Activated T-helper 2 cell treated with anti-CD3 and anti-CD28 coated beads, Interferon-gamma antibody, Interleukin-2, Interleukin-4, amounts not matched to agents 10 μg/mL and 5 μg/mL and 100 μg/mL, durations not matched to agents 14 hours and 24 hours and 36 hours (primary cell): Measurements from ENCODE around the gene MOB3C. TPM values are rescaled to one million over a fixed set of nuclear protein-coding genes. Genes with fewer than 3 reads are reported as not detected.

Experiments
- DNase-seq: peaks from one replicate; pipeline ENCODE4 v3.0.0; 2021; ENCODE audit warnings: low spot score
- H3K27ac Mint-ChIP-seq: one replicate; pipeline ENCODE4 v1.8.0; 2021; ENCODE audit warnings: mixed read lengths
- H3K27me3 Mint-ChIP-seq: one replicate; pipeline ENCODE4 v1.8.0; 2021; ENCODE audit warnings: low read depth, mixed read lengths
- H3K36me3 Mint-ChIP-seq: one replicate; pipeline ENCODE4 v1.8.0; 2021; ENCODE audit warnings: low read depth, mixed read lengths
- H3K4me1 Mint-ChIP-seq: one replicate; pipeline ENCODE4 v1.8.0; 2021; ENCODE audit warnings: low read depth, mixed read lengths
- H3K4me3 Mint-ChIP-seq: one replicate; pipeline ENCODE4 v1.8.0; 2021; ENCODE audit warnings: low read depth, mild to moderate bottlenecking, moderate library complexity, mixed read lengths
- H3K9me3 Mint-ChIP-seq: one replicate; pipeline ENCODE4 v1.8.0; 2021; ENCODE audit warnings: mixed read lengths
- intact Hi-C: fragments of 100-400 bp; cut with micrococcal nuclease; formaldehyde crosslinking; loops from one replicate; pipeline ENCODE4 v1.15.1; 2023
- total RNA-seq: library from RNA; stranded (reverse); gene quantifications from 2 replicates; pipeline ENCODE4 v1.2.3, GENCODE V29; 2022

The MOB3C gene
- total RNA-seq, 1 donor from 2014 or later, result 17.5 TPM

DNA sequence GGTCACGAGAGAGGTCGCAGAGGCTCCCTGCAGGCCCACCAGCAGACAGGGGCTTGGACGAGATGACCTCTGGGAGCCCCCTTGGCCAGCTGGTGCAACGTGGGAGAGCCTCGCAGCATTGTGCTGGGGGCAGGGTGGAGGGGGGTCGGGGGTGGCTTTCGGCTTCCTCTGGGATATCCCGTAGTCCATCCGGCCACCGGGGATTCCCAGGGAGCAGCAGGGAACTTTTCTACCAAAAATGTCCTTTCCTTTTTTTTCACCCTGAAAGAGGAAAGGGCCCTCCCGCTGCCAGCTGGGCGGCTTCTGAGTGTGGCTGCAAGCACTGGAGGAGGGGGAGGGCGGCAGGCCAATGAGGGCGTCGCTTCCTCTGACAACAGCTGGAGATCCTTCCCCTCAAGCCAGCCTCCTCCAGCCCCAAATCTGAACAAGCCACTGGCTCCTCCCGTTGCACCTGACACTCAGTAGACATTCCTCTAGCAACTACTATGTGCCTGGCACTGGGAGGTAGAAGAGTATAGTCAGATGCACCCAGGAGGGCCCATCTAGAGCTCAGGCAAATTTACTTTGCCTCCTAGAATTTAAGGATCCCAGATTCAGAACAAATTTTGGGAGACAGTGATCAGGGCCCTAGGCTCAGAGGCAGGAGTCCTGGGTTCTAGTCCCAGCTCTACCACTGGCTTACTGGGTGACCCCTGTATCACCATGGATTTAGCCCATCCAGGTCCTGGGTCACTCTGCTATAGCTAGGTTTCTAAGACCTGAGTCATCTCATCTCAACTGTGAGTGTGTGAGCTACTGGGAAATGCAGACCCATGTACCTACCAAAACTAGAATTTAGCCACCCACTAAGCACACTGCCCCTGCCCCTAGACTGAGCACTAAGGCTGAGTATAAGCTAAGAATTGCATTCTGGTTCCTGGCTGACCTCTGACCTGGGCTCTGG, 2.7 kb downstream of the MOB3C start:
- Mint-ChIP-seq H3K27ac (no peak overlapping the region), H3K27me3 (no peaks in the 10 kb centered on the region), H3K36me3 (peaks cover 37% of the 10 kb centered on the region), H3K9me3 (no peaks in the 10 kb centered on the region), H3K4me1 (peaks cover 62% of the 10 kb centered on the region), H3K4me3 (peak overlapping the region; percentile 87)
- intact Hi-C loops, result no loop called here
- DNase-seq, result peak; percentile 30

GRCh38 chr1:46612937-46613660, 3.5 kb downstream of the MOB3C start:
- H3K4me3 Mint-ChIP-seq, result no peak overlapping the region

DNA sequence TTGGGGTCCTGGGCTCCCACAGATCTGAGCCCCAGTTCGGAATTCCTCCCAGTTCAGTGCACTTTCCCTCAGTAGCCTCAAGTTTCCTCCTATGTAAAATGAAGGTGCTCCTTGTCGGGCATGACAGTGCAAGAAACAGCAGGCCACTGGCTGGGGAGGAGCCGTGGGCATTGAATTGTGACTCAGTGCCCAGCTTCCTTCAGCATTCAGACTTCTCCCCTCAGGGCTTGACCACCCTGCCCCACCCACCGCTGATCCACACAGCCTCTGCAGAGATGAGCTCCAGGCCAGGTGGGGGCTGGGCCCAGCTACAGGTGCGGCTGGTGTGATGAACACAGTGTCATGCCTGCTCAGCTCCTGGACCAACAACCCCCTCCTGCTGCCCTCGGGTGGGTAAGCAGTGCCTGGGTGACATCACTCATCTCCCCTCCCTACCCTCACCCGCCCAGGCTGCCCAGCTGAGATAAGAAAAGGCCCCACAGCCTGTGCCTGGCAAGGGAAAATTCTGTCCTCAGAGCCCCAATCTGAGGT, 4.9 kb downstream of the MOB3C start:
- no peak for DNase-seq
- Mint-ChIP-seq H3K27ac (no peak overlapping the region), H3K9me3 (no peaks in the 10 kb centered on the region), H3K27me3 (no peaks in the 10 kb centered on the region), H3K4me1 (peaks cover 40% of the 10 kb centered on the region), H3K36me3 (peaks cover 52% of the 10 kb centered on the region), H3K4me3 (no peak overlapping the region)
- intact Hi-C loops, result no loop called here

More at GRCh38 chr1:46612937-46613660, 3.5 kb downstream of the MOB3C start:
- peaks cover 53% of the 10 kb centered on the region for H3K4me1 Mint-ChIP-seq
- H3K9me3 Mint-ChIP-seq, result no peaks in the 10 kb centered on the region
- H3K36me3 Mint-ChIP-seq, result peaks cover 46% of the 10 kb centered on the region
- no peaks in the 10 kb centered on the region for H3K27me3 Mint-ChIP-seq
- DNase-seq, result no peak
- H3K27ac Mint-ChIP-seq, result no peak overlapping the region
- intact Hi-C loops, result no loop called here

- intact Hi-C loops, result no loop called here
- H3K36me3 Mint-ChIP-seq, result peaks cover 53% of the 10 kb centered on the region
- no peak for DNase-seq
- no peak overlapping the region for H3K4me3 Mint-ChIP-seq
- H3K4me1 Mint-ChIP-seq, result peaks cover 38% of the 10 kb centered on the region
- H3K27ac Mint-ChIP-seq, result no peak overlapping the region
- H3K9me3 Mint-ChIP-seq, result no peaks in the 10 kb centered on the region
- no peaks in the 10 kb centered on the region for H3K27me3 Mint-ChIP-seq
These were observed 9.1 kb downstream of the MOB3C start for GRCh38 chr1:46607345-46608130.

- intact Hi-C loops, result no loop called here
- Mint-ChIP-seq H3K27me3 (no peaks in the 10 kb centered on the region), H3K4me1 (peaks cover 41% of the 10 kb centered on the region), H3K36me3 (peaks cover 54% of the 10 kb centered on the region), H3K4me3 (no peak overlapping the region), H3K9me3 (no peaks in the 10 kb centered on the region), H3K27ac (no peak overlapping the region)
- DNase-seq, result no peak
These were observed 10.2 kb downstream of the MOB3C start for GRCh38 chr1:46606255-46606965.

DNA sequence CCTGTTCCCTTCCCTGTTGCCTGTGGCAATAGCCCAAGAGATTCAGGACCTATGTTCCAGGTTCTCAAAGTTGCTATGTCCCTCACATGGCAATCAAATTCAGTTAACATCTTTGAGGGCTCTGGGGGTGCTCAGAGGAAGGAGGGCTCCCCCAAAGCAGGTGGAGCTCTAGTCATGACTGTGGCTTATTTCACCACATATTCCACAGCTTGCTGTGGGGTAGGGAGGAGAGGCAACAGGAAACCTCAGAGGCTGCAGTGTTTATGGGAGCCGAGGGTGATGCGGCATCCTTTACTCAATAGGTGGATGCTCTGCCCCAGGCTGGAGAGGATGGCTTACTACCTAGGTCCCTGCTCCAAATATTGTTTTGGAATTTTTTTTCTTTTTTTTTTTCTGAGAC, 11.4 kb downstream of the MOB3C start:
- peak overlapping the region; percentile 87 for H3K4me3 Mint-ChIP-seq
- H3K27ac Mint-ChIP-seq, result peak overlapping the region; percentile 14
- H3K4me1 Mint-ChIP-seq, result peaks cover 41% of the 10 kb centered on the region
- H3K9me3 Mint-ChIP-seq, result no peaks in the 10 kb centered on the region
- peaks cover 52% of the 10 kb centered on the region for H3K36me3 Mint-ChIP-seq
- peak; percentile 30 for DNase-seq
- intact Hi-C loops, result no loop called here
- no peaks in the 10 kb centered on the region for H3K27me3 Mint-ChIP-seq

GRCh38 chr1:46603858-46604549, 12.6 kb downstream of the MOB3C start, which contains the start of gene MKNK1:
Gene MKNK1 (minus strand): TSS chr1:46604268. CDS start chr1:46583327, 20,941 bp downstream.
- Mint-ChIP-seq H3K9me3 (no peaks in the 10 kb centered on the region), H3K4me1 (peaks cover 54% of the 10 kb centered on the region), H3K27ac (peak within 1 kb of the TSS; percentile 75), H3K36me3 (peaks cover 42% of the 10 kb centered on the region), H3K27me3 (no peaks in the 10 kb centered on the region), H3K4me3 (peak within 1 kb of the TSS; percentile 87)
- intact Hi-C loops, result loop anchor here (1.0 kb wide), 4 partner anchors 12 to 115 kb away; partner anchors contain the start of genes ATPAF1, EFCAB14 and MOB3C
- peak; percentile 97 for DNase-seq

GRCh38 chr1:46603481-46603857, 13.1 kb downstream of the MOB3C start:
- DNase-seq, result no peak
- Mint-ChIP-seq H3K4me1 (peaks cover 57% of the 10 kb centered on the region), H3K27ac (peak overlapping the region; percentile 75), H3K27me3 (no peaks in the 10 kb centered on the region), H3K9me3 (no peaks in the 10 kb centered on the region), H3K36me3 (peaks cover 37% of the 10 kb centered on the region), H3K4me3 (peak overlapping the region; percentile 87)
- intact Hi-C loops, result no loop called here

- Mint-ChIP-seq H3K4me3 (peak overlapping the region; percentile 23), H3K9me3 (no peaks in the 10 kb centered on the region), H3K4me1 (peaks cover 66% of the 10 kb centered on the region), H3K27me3 (no peaks in the 10 kb centered on the region), H3K27ac (no peak overlapping the region), H3K36me3 (peaks cover 42% of the 10 kb centered on the region)
- DNase-seq, result no peak
- intact Hi-C loops, result no loop called here
These were observed 15.2 kb downstream of the MOB3C start for GRCh38 chr1:46601257-46602007.

GRCh38 chr1:46599059-46599970, 17.3 kb downstream of the MOB3C start:
- H3K27ac Mint-ChIP-seq, result no peak overlapping the region
- peaks cover 44% of the 10 kb centered on the region for H3K36me3 Mint-ChIP-seq
- H3K27me3 Mint-ChIP-seq, result no peaks in the 10 kb centered on the region
- no peak overlapping the region for H3K4me3 Mint-ChIP-seq
- intact Hi-C loops, result no loop called here
- H3K4me1 Mint-ChIP-seq, result peaks cover 69% of the 10 kb centered on the region
- DNase-seq, result no peak
- H3K9me3 Mint-ChIP-seq, result no peaks in the 10 kb centered on the region
